ENCODE measurements around the gene RAB31. TPM values are rescaled to one million over a fixed set of nuclear protein-coding genes. Genes with fewer than 3 reads are reported as not detected.

The RAB31 gene
- total RNA-seq, 1 experiment from 2014 or later = 2.3 TPM

DNA sequence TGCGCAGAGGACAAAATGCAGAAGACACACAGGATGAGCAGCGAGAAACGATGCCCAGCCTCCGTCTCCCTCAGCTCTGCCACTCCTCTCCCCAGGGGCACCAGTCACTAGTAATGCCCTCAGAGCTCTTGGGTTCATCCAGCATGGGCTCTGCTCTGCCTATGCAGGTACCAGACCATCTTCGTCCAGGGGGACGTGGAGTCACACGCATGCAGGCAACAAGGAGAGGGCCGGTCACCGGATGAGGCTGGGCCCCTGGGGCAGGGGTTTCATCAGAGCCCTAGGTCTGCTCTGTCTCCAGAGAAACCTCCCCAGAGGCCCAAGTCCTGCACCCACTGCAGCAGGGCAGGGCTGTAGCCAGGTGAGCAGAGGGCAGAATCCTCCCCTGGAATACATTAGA is 23.9 kb downstream of the RAB31 start:
- CTCF ChIA-PET = interaction anchor here (0.6 kb wide), 1 partner anchor 48 kb away, joined by 3 read pairs; no protein-coding TSS in a partner anchor
- H3K27me3 Mint-ChIP-seq (ENCODE audit: unreplicated experiment) = peaks cover 45% of the 10 kb centered on the region
- H3K4me3 Mint-ChIP-seq (ENCODE audit: low read depth, unreplicated experiment) = no peak overlapping the region
- no peak for DNase-seq
- intact Hi-C loops (cut with micrococcal nuclease; ENCODE audit: unreplicated experiment) = no loop called here
- no peaks in the 10 kb centered on the region for H3K9me3 Mint-ChIP-seq (ENCODE audit: low read depth, unreplicated experiment)
- TF ChIP-seq, protein P1, sequence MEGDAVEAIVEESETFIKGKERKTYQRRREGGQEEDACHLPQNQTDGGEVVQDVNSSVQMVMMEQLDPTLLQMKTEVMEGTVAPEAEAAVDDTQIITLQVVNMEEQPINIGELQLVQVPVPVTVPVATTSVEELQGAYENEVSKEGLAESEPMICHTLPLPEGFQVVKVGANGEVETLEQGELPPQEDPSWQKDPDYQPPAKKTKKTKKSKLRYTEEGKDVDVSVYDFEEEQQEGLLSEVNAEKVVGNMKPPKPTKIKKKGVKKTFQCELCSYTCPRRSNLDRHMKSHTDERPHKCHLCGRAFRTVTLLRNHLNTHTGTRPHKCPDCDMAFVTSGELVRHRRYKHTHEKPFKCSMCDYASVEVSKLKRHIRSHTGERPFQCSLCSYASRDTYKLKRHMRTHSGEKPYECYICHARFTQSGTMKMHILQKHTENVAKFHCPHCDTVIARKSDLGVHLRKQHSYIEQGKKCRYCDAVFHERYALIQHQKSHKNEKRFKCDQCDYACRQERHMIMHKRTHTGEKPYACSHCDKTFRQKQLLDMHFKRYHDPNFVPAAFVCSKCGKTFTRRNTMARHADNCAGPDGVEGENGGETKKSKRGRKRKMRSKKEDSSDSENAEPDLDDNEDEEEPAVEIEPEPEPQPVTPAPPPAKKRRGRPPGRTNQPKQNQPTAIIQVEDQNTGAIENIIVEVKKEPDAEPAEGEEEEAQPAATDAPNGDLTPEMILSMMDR (IDR thresholded peaks at IDR 0.05; ENCODE audit: unreplicated experiment) = no peak
- H3K27ac Mint-ChIP-seq (ENCODE audit: unreplicated experiment) = no peak overlapping the region
- H3K4me1 Mint-ChIP-seq (ENCODE audit: low read depth, unreplicated experiment) = peaks cover 15% of the 10 kb centered on the region
- no TSS peak for BruUV-seq (replicated peaks)
- no peaks in the 10 kb centered on the region for H3K36me3 Mint-ChIP-seq (ENCODE audit: insufficient read depth, unreplicated experiment)

DNA sequence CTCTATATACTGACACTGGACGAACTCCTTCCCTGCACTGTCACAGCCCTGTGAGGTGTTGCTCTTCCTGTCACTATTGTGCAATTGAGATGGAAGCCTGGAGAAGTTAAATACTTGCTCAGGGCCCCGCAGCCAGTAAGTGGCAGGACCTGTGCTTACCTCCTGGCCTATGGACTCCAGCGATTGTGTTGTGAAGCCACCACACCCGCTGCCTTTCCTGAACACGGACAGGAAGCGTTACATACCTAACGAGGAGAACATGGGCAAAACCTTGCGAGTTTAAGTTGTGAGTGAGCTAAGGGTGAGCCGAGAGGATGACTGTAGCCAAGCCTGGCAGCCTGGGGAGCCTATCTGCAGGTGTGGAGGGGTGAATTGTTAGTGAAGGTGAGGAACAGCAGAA is 26.1 kb downstream of the RAB31 start:
- peak; percentile 30 for DNase-seq
- CTCF ChIA-PET = interaction anchor here (1.2 kb wide), 1 partner anchor 20 kb away, joined by 3 read pairs; no protein-coding TSS in a partner anchor

DNA sequence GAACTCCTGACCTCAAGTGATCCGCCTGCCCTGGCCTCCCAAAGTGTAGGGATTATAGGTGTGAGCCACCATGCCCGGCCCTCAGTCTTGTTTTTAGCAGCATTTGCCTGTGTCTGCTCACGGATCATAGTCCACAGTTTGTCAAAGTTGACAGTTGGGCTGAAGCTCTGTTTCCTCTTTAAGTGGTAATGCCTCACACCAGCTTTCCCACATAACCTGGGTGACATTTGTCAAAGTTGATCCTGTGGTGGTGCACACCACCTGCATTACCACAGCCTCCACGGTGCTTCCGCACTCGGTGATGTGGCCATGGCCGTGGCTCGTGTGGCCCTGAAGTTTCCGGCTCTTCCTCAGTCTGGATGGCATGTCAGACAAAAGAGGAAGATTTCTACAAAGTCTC is 27.1 kb downstream of the RAB31 start:
- TF ChIP-seq, protein P1 (IDR thresholded peaks at IDR 0.05; ENCODE audit: unreplicated experiment) = no peak
- peaks cover 39% of the 10 kb centered on the region for H3K4me1 Mint-ChIP-seq (ENCODE audit: low read depth, unreplicated experiment)

More for the DNA sequence above, 26.1 kb downstream of the RAB31 start:
- no peaks in the 10 kb centered on the region for H3K9me3 Mint-ChIP-seq (ENCODE audit: low read depth, unreplicated experiment)
- no peak overlapping the region for H3K27ac Mint-ChIP-seq (ENCODE audit: unreplicated experiment)
- H3K4me1 Mint-ChIP-seq (ENCODE audit: low read depth, unreplicated experiment) = peaks cover 30% of the 10 kb centered on the region
- intact Hi-C loops (cut with micrococcal nuclease; ENCODE audit: unreplicated experiment) = no loop called here
- TF ChIP-seq, protein P1 (IDR thresholded peaks at IDR 0.05; ENCODE audit: unreplicated experiment) = no peak
- no TSS peak for BruUV-seq (replicated peaks)
- H3K27me3 Mint-ChIP-seq (ENCODE audit: unreplicated experiment) = peaks cover 45% of the 10 kb centered on the region
- no peak overlapping the region for H3K4me3 Mint-ChIP-seq (ENCODE audit: low read depth, unreplicated experiment)
- H3K36me3 Mint-ChIP-seq (ENCODE audit: insufficient read depth, unreplicated experiment) = no peaks in the 10 kb centered on the region

DNA sequence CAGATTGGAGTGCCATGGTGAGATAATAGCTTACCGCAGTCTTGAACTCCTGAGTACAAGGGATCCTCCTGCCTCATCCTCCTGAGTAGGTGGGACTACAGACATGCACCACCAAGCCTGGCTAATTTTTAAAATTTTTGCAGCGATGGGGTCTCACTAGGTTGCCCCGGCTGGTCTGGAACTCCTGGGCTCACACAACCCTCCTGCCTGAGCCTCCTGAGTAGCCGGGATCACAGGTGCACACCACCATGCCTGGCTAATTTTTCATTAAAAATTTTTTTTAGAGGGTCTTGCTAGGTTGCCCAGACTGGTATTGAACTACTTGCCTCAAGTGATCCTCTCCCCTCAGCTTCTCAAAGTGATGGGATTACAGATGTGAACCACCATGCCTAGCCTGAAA is 27.8 kb downstream of the RAB31 start:
- no peak overlapping the region for H3K4me3 Mint-ChIP-seq (ENCODE audit: low read depth, unreplicated experiment)
- DNase-seq = no peak
- TF ChIP-seq, protein P1 (IDR thresholded peaks at IDR 0.05; ENCODE audit: unreplicated experiment) = no peak
- H3K9me3 Mint-ChIP-seq (ENCODE audit: low read depth, unreplicated experiment) = no peaks in the 10 kb centered on the region
- no TSS peak for BruUV-seq (replicated peaks)
- no peak overlapping the region for H3K27ac Mint-ChIP-seq (ENCODE audit: unreplicated experiment)
- H3K4me1 Mint-ChIP-seq (ENCODE audit: low read depth, unreplicated experiment) = peaks cover 39% of the 10 kb centered on the region
- intact Hi-C loops (cut with micrococcal nuclease; ENCODE audit: unreplicated experiment) = no loop called here
- CTCF ChIA-PET = no interaction called here
- peaks cover 36% of the 10 kb centered on the region for H3K27me3 Mint-ChIP-seq (ENCODE audit: unreplicated experiment)
- H3K36me3 Mint-ChIP-seq (ENCODE audit: insufficient read depth, unreplicated experiment) = no peaks in the 10 kb centered on the region

More for the DNA sequence above, 27.1 kb downstream of the RAB31 start:
- no TSS peak for BruUV-seq (replicated peaks)
- no peak overlapping the region for H3K27ac Mint-ChIP-seq (ENCODE audit: unreplicated experiment)
- no peaks in the 10 kb centered on the region for H3K9me3 Mint-ChIP-seq (ENCODE audit: low read depth, unreplicated experiment)
- no peaks in the 10 kb centered on the region for H3K36me3 Mint-ChIP-seq (ENCODE audit: insufficient read depth, unreplicated experiment)
- CTCF ChIA-PET = no interaction called here
- DNase-seq = no peak
- no peak overlapping the region for H3K4me3 Mint-ChIP-seq (ENCODE audit: low read depth, unreplicated experiment)
- H3K27me3 Mint-ChIP-seq (ENCODE audit: unreplicated experiment) = peaks cover 43% of the 10 kb centered on the region
- intact Hi-C loops (cut with micrococcal nuclease; ENCODE audit: unreplicated experiment) = no loop called here

Data from Calu3 (cell line).